HG03097 (cell line): Measurements from ENCODE around the gene FAM180A.
"Not testable (repeated sequence)": the region's sequence is repeated elsewhere in the genome, so short reads cannot be mapped to it uniquely, and the experiment has no call there.

Experiments used
- ATAC-seq: cut with Tn5 transposase; IDR thresholded peaks from one replicate; pipeline ENCODE4 v1.9.1; 2021; ENCODE audit not compliant: unreplicated experiment, low FRiP score

Gene FAM180A

GRCh38 chr7:135715055-135715522, 33.5 kb downstream of the FAM180A start:
- ATAC-seq = no peak

GRCh38 chr7:135714534-135715009, 34.0 kb downstream of the FAM180A start:
- ATAC-seq = no peak

- ATAC-seq = no peak
Measured at GRCh38 chr7:135713836-135714470, 34.7 kb downstream of the FAM180A start.

GRCh38 chr7:135712796-135713195, 35.8 kb downstream of the FAM180A start:
- no peak for ATAC-seq

GRCh38 chr7:135712182-135712782, 36.3 kb downstream of the FAM180A start:
- ATAC-seq = no peak

- ATAC-seq = no peak
Measured at GRCh38 chr7:135711139-135711469, 37.5 kb downstream of the FAM180A start.

GRCh38 chr7:135710417-135711138, 38.0 kb downstream of the FAM180A start:
- no peak for ATAC-seq

GRCh38 chr7:135709508-135709907, 39.1 kb downstream of the FAM180A start:
- ATAC-seq = no peak

- no peak for ATAC-seq
Measured at GRCh38 chr7:135708041-135708440, 40.6 kb downstream of the FAM180A start.

- no peak for ATAC-seq
Measured at GRCh38 chr7:135707570-135707966, 41.0 kb downstream of the FAM180A start.

GRCh38 chr7:135706858-135707569, 41.6 kb downstream of the FAM180A start:
- ATAC-seq = no peak

- ATAC-seq = no peak
Measured at GRCh38 chr7:135706038-135706742, 42.4 kb downstream of the FAM180A start.

- no peak for ATAC-seq
Measured at GRCh38 chr7:135704698-135705097, 43.9 kb downstream of the FAM180A start.

GRCh38 chr7:135704074-135704473, 44.5 kb downstream of the FAM180A start:
- no peak for ATAC-seq

- ATAC-seq = no peak
Measured at GRCh38 chr7:135697276-135698049, 51.1 kb downstream of the FAM180A start.

GRCh38 chr7:135693558-135693957, 55.1 kb downstream of the FAM180A start:
- ATAC-seq = no peak

- ATAC-seq = not testable (repeated sequence)
Measured at GRCh38 chr7:135692606-135693005, 56.0 kb downstream of the FAM180A start.

- no peak for ATAC-seq
Measured at GRCh38 chr7:135692055-135692454, 56.6 kb downstream of the FAM180A start.

GRCh38 chr7:135690566-135690965, 58.0 kb downstream of the FAM180A start:
- ATAC-seq = no peak

- ATAC-seq = no peak
Measured at GRCh38 chr7:135687466-135687865, 61.1 kb downstream of the FAM180A start.
